Measurements from ENCODE around the gene SKAP2. TPM values are rescaled to one million over a fixed set of nuclear protein-coding genes. Genes with fewer than 3 reads are reported as not detected.

The SKAP2 gene
- total and polyA plus RNA-seq, 2 donors (not counting 3 experiments of a cell fraction or from before 2014, with no cell fraction given): 4.0 to 27.6 TPM

DNA sequence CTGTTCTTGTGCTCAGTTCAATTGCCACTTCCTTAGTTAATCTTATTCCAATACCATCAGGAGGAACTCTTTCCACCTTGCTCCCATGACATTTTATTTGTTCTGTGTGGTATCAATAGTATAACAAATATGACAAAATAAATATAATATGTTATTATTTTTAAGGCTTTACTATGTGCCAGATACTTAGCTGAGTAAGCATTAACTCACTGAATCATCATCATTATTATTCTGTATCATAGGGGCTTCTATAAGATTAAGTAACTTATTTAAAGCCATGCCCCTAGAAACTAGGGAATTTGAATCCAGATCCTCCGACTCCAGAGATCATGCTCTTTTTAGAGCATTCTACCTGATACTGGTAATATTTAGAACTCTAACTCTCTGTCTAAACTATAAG lies 33.5 kb upstream of the SKAP2 start:
- H4K20me1 ChIP-seq (replicated peaks; ENCODE audit: control insufficient read depth, extremely low read depth, insufficient read depth, low read length): no peaks in the 10 kb centered on the region
- BruUV-seq (replicated peaks): no TSS peak
- H3K4me2 ChIP-seq (ENCODE audit: insufficient read depth, low read length): no peak overlapping the region
- FAIRE-seq: no peak
- no peaks in the 10 kb centered on the region for H3K9me3 ChIP-seq (replicated peaks; ENCODE audit: control insufficient read depth, insufficient read depth, low read length)
- H3K27me3 ChIP-seq (ENCODE audit: control insufficient read depth in 2 of 2, insufficient read depth in 2 of 2, low read length in 2 of 2): no peaks in the 10 kb centered on the region
- TF ChIP-seq, protein P1, sequence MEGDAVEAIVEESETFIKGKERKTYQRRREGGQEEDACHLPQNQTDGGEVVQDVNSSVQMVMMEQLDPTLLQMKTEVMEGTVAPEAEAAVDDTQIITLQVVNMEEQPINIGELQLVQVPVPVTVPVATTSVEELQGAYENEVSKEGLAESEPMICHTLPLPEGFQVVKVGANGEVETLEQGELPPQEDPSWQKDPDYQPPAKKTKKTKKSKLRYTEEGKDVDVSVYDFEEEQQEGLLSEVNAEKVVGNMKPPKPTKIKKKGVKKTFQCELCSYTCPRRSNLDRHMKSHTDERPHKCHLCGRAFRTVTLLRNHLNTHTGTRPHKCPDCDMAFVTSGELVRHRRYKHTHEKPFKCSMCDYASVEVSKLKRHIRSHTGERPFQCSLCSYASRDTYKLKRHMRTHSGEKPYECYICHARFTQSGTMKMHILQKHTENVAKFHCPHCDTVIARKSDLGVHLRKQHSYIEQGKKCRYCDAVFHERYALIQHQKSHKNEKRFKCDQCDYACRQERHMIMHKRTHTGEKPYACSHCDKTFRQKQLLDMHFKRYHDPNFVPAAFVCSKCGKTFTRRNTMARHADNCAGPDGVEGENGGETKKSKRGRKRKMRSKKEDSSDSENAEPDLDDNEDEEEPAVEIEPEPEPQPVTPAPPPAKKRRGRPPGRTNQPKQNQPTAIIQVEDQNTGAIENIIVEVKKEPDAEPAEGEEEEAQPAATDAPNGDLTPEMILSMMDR (IDR thresholded peaks at IDR 0.05; ENCODE audit: extremely low read depth in 1 of 2, insufficient read depth in 1 of 2, low read depth in 1 of 2, low read length in 2 of 2): no peak
- TF ChIP-seq POLR2A (IDR thresholded peaks at IDR 0.05; ENCODE audit: low read depth, low read length): no peak
- no peak for TF ChIP-seq JUN (IDR thresholded peaks at IDR 0.05; ENCODE audit: borderline replicate concordance, insufficient read depth, insufficient read length, low read depth)
- TF ChIP-seq, protein P2, sequence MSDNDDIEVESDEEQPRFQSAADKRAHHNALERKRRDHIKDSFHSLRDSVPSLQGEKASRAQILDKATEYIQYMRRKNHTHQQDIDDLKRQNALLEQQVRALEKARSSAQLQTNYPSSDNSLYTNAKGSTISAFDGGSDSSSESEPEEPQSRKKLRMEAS (IDR thresholded peaks at IDR 0.05; ENCODE audit: insufficient read depth, insufficient read length): no peak
- H3K4me3 ChIP-seq (replicated peaks in 1 of 3; ENCODE audit: insufficient read depth in 1 of 3, low read depth in 1 of 3, low read length in 3 of 3): no peak overlapping the region
- no peak overlapping the region for H3K27ac ChIP-seq (ENCODE audit: insufficient read depth, low read depth, low read length)
- intact Hi-C loops (cut with micrococcal nuclease) (no loop called here), dilution Hi-C loops (cut with MboI; ENCODE audit: extremely low pct_ligation_motif_present, low sequenced_read_pairs) (no loop called here)
- DNase-seq (ENCODE audit: low read depth, low spot score): no peak
- H3K9ac ChIP-seq (replicated peaks; ENCODE audit: extremely low read depth, insufficient read depth, low read length): no peak overlapping the region
- POLR2A ChIA-PET: no interaction called here
- no peak overlapping the region for H2AFZ ChIP-seq (ENCODE audit: low read depth, low read length)
- no peaks in the 10 kb centered on the region for H3K79me2 ChIP-seq (ENCODE audit: control insufficient read depth, insufficient read depth, low read length)
- no peaks in the 10 kb centered on the region for H3K36me3 ChIP-seq (ENCODE audit: control insufficient read depth in 2 of 2, extremely low read depth in 1 of 2, insufficient read depth in 2 of 2, low read length in 2 of 2)
- no peaks in the 10 kb centered on the region for H3K4me1 ChIP-seq (ENCODE audit: control insufficient read depth, extremely low read depth, insufficient read depth, low read length)
- H3K9me1 ChIP-seq (replicated peaks; ENCODE audit: control insufficient read depth, extremely low read depth, insufficient read depth, low read length): no peaks in the 10 kb centered on the region
- CTCF ChIA-PET: no interaction called here
